Trophoblast cell (in vitro differentiated cells and primary cell): ENCODE measurements around the gene PKN2.

ENCODE experiments used
- DNase-seq, 2 donors: peaks; one replicate each; pipeline ENCODE4 v3.0.0-alpha.2; 2016
- H2AFZ ChIP-seq: 2 replicates; pipeline ENCODE4 v1.6.1; 2013; ENCODE audit warnings: low read length, moderate library complexity, mild to moderate bottlenecking; ENCODE audit not compliant: insufficient read depth, poor library complexity
- H2AK5ac ChIP-seq: 2 replicates; pipeline ENCODE4 v1.6.1; 2013; ENCODE audit warnings: mild to moderate bottlenecking, low read length
- H2BK120ac ChIP-seq: 2 replicates; pipeline ENCODE4 v1.6.1; 2013; ENCODE audit warnings: low read length, mild to moderate bottlenecking, moderate library complexity; ENCODE audit not compliant: insufficient read depth, poor library complexity
- H2BK12ac ChIP-seq: 2 replicates; pipeline ENCODE4 v1.6.1; 2013; ENCODE audit warnings: mild to moderate bottlenecking, low read length, moderate library complexity
- H2BK5ac ChIP-seq: 2 replicates; pipeline ENCODE4 v1.6.1; 2013; ENCODE audit warnings: low read length, low read depth, moderate library complexity, mild to moderate bottlenecking; ENCODE audit not compliant: poor library complexity
- H3K14ac ChIP-seq: 2 replicates; pipeline ENCODE4 v1.6.1; 2013; ENCODE audit warnings: mild to moderate bottlenecking, low read length
- H3K18ac ChIP-seq: 2 replicates; pipeline ENCODE4 v1.6.1; 2013; ENCODE audit warnings: mild to moderate bottlenecking, low read length
- H3K23ac ChIP-seq: 2 replicates; pipeline ENCODE4 v1.6.1; 2013; ENCODE audit warnings: low read length
- H3K27ac ChIP-seq: 2 replicates; pipeline ENCODE4 v1.5.1; 2013; ENCODE audit warnings: low read depth, mild to moderate bottlenecking, inconsistent platforms, low read length, moderate library complexity
- H3K27me3 ChIP-seq: 2 replicates; pipeline ENCODE4 v1.6.1; 2013; ENCODE audit warnings: inconsistent platforms, mild to moderate bottlenecking, low read length, moderate library complexity; ENCODE audit not compliant: insufficient read depth
- H3K36me3 ChIP-seq, 2 experiments: 1 replicate in 1 of 2; 2 replicates in 1 of 2; pipeline ENCODE4 v1.6.1; 2013; ENCODE audit warnings: low read length in 2 of 2, mild to moderate bottlenecking in 2 of 2, moderate library complexity in 1 of 2; ENCODE audit not compliant: insufficient read depth in 2 of 2, control insufficient read depth in 1 of 2
- H3K4ac ChIP-seq: 2 replicates; pipeline ENCODE4 v1.6.1; 2013; ENCODE audit warnings: low read depth, mild to moderate bottlenecking, low read length, moderate library complexity
- H3K4me1 ChIP-seq, 2 experiments: 1 replicate in 1 of 2; 2 replicates in 1 of 2; pipeline ENCODE4 v1.6.1; 2013; ENCODE audit warnings: low read length in 2 of 2, mild to moderate bottlenecking in 2 of 2, moderate library complexity in 1 of 2; ENCODE audit not compliant: insufficient read depth in 2 of 2, control insufficient read depth in 1 of 2
- H3K4me2 ChIP-seq: 2 replicates; pipeline ENCODE4 v1.6.1; 2013; ENCODE audit warnings: inconsistent platforms, mild to moderate bottlenecking, low read length, moderate library complexity
- H3K4me3 ChIP-seq: 2 replicates; pipeline ENCODE4 v1.5.1; 2013; ENCODE audit warnings: mild to moderate bottlenecking, low read depth, low read length, inconsistent platforms
- H3K79me1 ChIP-seq: one replicate; pipeline ENCODE4 v1.6.1; 2013; ENCODE audit warnings: low read length
- H3K79me2 ChIP-seq: 2 replicates; pipeline ENCODE4 v1.6.1; 2013; ENCODE audit warnings: low read length, mild to moderate bottlenecking; ENCODE audit not compliant: control insufficient read depth, insufficient read depth, poor library complexity
- H3K9ac ChIP-seq: 2 replicates; pipeline ENCODE4 v1.6.1; 2013; ENCODE audit warnings: mild to moderate bottlenecking, low read length
- H3K9me3 ChIP-seq: 2 replicates; pipeline ENCODE4 v1.6.1; 2013; ENCODE audit warnings: low read depth, mild to moderate bottlenecking, control low read depth, inconsistent platforms, low read length; ENCODE audit not compliant: insufficient read depth
- H4K12ac ChIP-seq: 2 replicates; pipeline ENCODE4 v1.6.1; 2013; ENCODE audit warnings: low read depth, mild to moderate bottlenecking, low read length, moderate library complexity
- H4K8ac ChIP-seq: 2 replicates; pipeline ENCODE4 v1.6.1; 2013; ENCODE audit warnings: low read depth, mild to moderate bottlenecking, low read length, moderate library complexity
- H4K91ac ChIP-seq: one replicate; pipeline ENCODE4 v1.6.1; 2013; ENCODE audit warnings: low read depth, mild to moderate bottlenecking, low read length, moderate library complexity
- WGBS: extraction: QIAGEN DNeasy Blood & Tissue Kit; methylation state at CpG from one replicate; pipeline ENCODE4 v1.1.7; 2013; ENCODE audit warnings: missing lambda C conversion rate; ENCODE audit not compliant: insufficient read length, insufficient coverage; ENCODE audit errors: extremely low coverage; 5-methylcytosine and 5-hydroxymethylcytosine counted together

The PKN2 gene

GRCh38 chr1:88730132-88730675, 46.1 kb downstream of the PKN2 start:
- no peak overlapping the region for H3K18ac ChIP-seq
- H3K9me3 ChIP-seq = no peaks in the 10 kb centered on the region
- no peak overlapping the region for H2BK5ac ChIP-seq
- no peak overlapping the region for H2AFZ ChIP-seq
- H3K36me3 ChIP-seq = peaks cover 0 to 2% of the 10 kb centered on the region in 2 experiments
- no peaks in the 10 kb centered on the region for H3K4me1 ChIP-seq
- peaks cover 2% of the 10 kb centered on the region for H3K79me2 ChIP-seq
- H3K4me2 ChIP-seq = no peak overlapping the region
- no peak overlapping the region for H3K9ac ChIP-seq
- H3K4ac ChIP-seq = peak overlapping the region; percentile 75
- DNase-seq = no peak
- no peak overlapping the region for H2BK120ac ChIP-seq
- no peak overlapping the region for H3K14ac ChIP-seq
- no peak overlapping the region for H3K23ac ChIP-seq
- no peaks in the 10 kb centered on the region for H3K27me3 ChIP-seq
- H3K4me3 ChIP-seq = no peak overlapping the region
- WGBS = no CpG with 5 or more reads among the region's 4 CpGs
- H3K79me1 ChIP-seq = no peaks in the 10 kb centered on the region
- H4K12ac ChIP-seq = no peak overlapping the region
- no peak overlapping the region for H3K27ac ChIP-seq
- no peak overlapping the region for H4K91ac ChIP-seq
- H4K8ac ChIP-seq = no peak overlapping the region
- no peak overlapping the region for H2BK12ac ChIP-seq
- H2AK5ac ChIP-seq = no peak overlapping the region

- no peak overlapping the region for H3K23ac ChIP-seq
- no peak overlapping the region for H2AK5ac ChIP-seq
- H4K91ac ChIP-seq = no peak overlapping the region
- no peak overlapping the region for H3K4me3 ChIP-seq
- H3K36me3 ChIP-seq = peaks cover 0 to 3% of the 10 kb centered on the region in 2 experiments
- H2BK120ac ChIP-seq = no peak overlapping the region
- H3K79me1 ChIP-seq = no peaks in the 10 kb centered on the region
- H4K12ac ChIP-seq = no peak overlapping the region
- H3K14ac ChIP-seq = no peak overlapping the region
- no peaks in the 10 kb centered on the region for H3K4me1 ChIP-seq
- H3K27me3 ChIP-seq = no peaks in the 10 kb centered on the region
- no CpG with 5 or more reads among the region's 2 CpGs for WGBS
- peaks cover 2% of the 10 kb centered on the region for H3K79me2 ChIP-seq
- no peak overlapping the region for H3K9ac ChIP-seq
- no peak overlapping the region for H3K4me2 ChIP-seq
- no peaks in the 10 kb centered on the region for H3K9me3 ChIP-seq
- H4K8ac ChIP-seq = no peak overlapping the region
- no peak overlapping the region for H3K18ac ChIP-seq
- no peak overlapping the region for H3K4ac ChIP-seq
- no peak overlapping the region for H2AFZ ChIP-seq
- H2BK12ac ChIP-seq = no peak overlapping the region
- DNase-seq = no peak
- H2BK5ac ChIP-seq = no peak overlapping the region
- no peak overlapping the region for H3K27ac ChIP-seq
These were observed 46.9 kb downstream of the PKN2 start for GRCh38 chr1:88730995-88731394.

GRCh38 chr1:88731475-88732269, 47.6 kb downstream of the PKN2 start:
- H3K79me1 ChIP-seq = no peaks in the 10 kb centered on the region
- no peak overlapping the region for H4K91ac ChIP-seq
- H4K8ac ChIP-seq = no peak overlapping the region
- no peak overlapping the region for H2BK120ac ChIP-seq
- no peak overlapping the region for H2BK5ac ChIP-seq
- no peak overlapping the region for H3K9ac ChIP-seq
- no peak overlapping the region for H2AK5ac ChIP-seq
- no peak overlapping the region for H4K12ac ChIP-seq
- no peak overlapping the region for H2BK12ac ChIP-seq
- no peak overlapping the region for H3K18ac ChIP-seq
- H3K36me3 ChIP-seq = peaks cover 0 to 3% of the 10 kb centered on the region in 2 experiments
- no peak overlapping the region for H3K4ac ChIP-seq
- H3K23ac ChIP-seq = no peak overlapping the region
- DNase-seq = no peak
- H3K27ac ChIP-seq = no peak overlapping the region
- WGBS = no CpG with 5 or more reads among the region's 2 CpGs
- no peaks in the 10 kb centered on the region for H3K9me3 ChIP-seq
- no peak overlapping the region for H3K4me3 ChIP-seq
- H3K27me3 ChIP-seq = no peaks in the 10 kb centered on the region
- peaks cover 0 to 1% of the 10 kb centered on the region in 2 experiments for H3K4me1 ChIP-seq
- no peak overlapping the region for H3K14ac ChIP-seq
- peaks cover 2% of the 10 kb centered on the region for H3K79me2 ChIP-seq
- no peak overlapping the region for H2AFZ ChIP-seq
- H3K4me2 ChIP-seq = no peak overlapping the region

GRCh38 chr1:88735382-88735781, 51.3 kb downstream of the PKN2 start:
- H3K79me2 ChIP-seq = peaks cover 4% of the 10 kb centered on the region
- H4K91ac ChIP-seq = no peak overlapping the region
- H3K4me2 ChIP-seq = no peak overlapping the region
- H2BK120ac ChIP-seq = no peak overlapping the region
- H3K4me3 ChIP-seq = no peak overlapping the region
- no peak overlapping the region for H2BK12ac ChIP-seq
- peaks cover 8 to 13% of the 10 kb centered on the region in 2 experiments for H3K4me1 ChIP-seq
- H3K9me3 ChIP-seq = no peaks in the 10 kb centered on the region
- H3K18ac ChIP-seq = no peak overlapping the region
- no peak overlapping the region for H3K9ac ChIP-seq
- no peaks in the 10 kb centered on the region for H3K27me3 ChIP-seq
- no peak overlapping the region for H3K27ac ChIP-seq
- no peak overlapping the region for H3K4ac ChIP-seq
- peaks cover 0 to 5% of the 10 kb centered on the region in 2 experiments for H3K36me3 ChIP-seq
- peaks cover 2% of the 10 kb centered on the region for H3K79me1 ChIP-seq
- H4K12ac ChIP-seq = no peak overlapping the region
- no peak overlapping the region for H2AFZ ChIP-seq
- H3K14ac ChIP-seq = no peak overlapping the region
- no peak overlapping the region for H3K23ac ChIP-seq
- no peak overlapping the region for H2BK5ac ChIP-seq
- DNase-seq = no peak
- H4K8ac ChIP-seq = no peak overlapping the region
- no peak overlapping the region for H2AK5ac ChIP-seq
